Chondrocyte (in vitro differentiated cells): ENCODE results near the gene ZNF407. TPM values are rescaled to one million over a fixed set of nuclear protein-coding genes. Genes with fewer than 3 reads are reported as not detected.

ENCODE experiments used
- DNase-seq: peaks from one replicate; pipeline ENCODE4 v3.0.0; 2021; ENCODE audit warnings: mixed read lengths, low spot score
- H3K27ac Mint-ChIP-seq: one replicate; pipeline ENCODE4 v1.8.0; 2021; ENCODE audit warnings: mild to moderate bottlenecking, moderate library complexity, mixed read lengths; ENCODE audit not compliant: unreplicated experiment
- H3K27me3 Mint-ChIP-seq: 2 replicates; pipeline ENCODE4 v1.8.0; 2021; ENCODE audit warnings: low read depth, mixed read lengths
- H3K36me3 Mint-ChIP-seq: 2 replicates; pipeline ENCODE4 v1.8.0; 2021; ENCODE audit warnings: low read depth, mixed read lengths
- H3K4me1 Mint-ChIP-seq: 2 replicates; pipeline ENCODE4 v1.8.0; 2021; ENCODE audit warnings: low read depth, mild to moderate bottlenecking, mixed read lengths
- H3K4me3 Mint-ChIP-seq: one replicate; pipeline ENCODE4 v1.8.0; 2021; ENCODE audit warnings: mild to moderate bottlenecking, moderate library complexity, mixed read lengths; ENCODE audit not compliant: unreplicated experiment
- H3K9me3 Mint-ChIP-seq: 2 replicates; pipeline ENCODE4 v1.8.0; 2021; ENCODE audit warnings: low read depth, mixed read lengths
- CTCF ChIP-seq: fragments of 200-600 bp; sonication (generic); IDR thresholded peaks from 2 replicates; pipeline ENCODE4 v1.5.0; 2021; ENCODE audit warnings: antibody characterized with exemption, mild to moderate bottlenecking, moderate library complexity
- total RNA-seq: library from RNA; stranded (reverse); gene quantifications from 3 replicates; pipeline ENCODE4 v1.2.1, GENCODE V29; 2021

Gene ZNF407
- total RNA-seq, 1 donor from 2014 or later: 10.4 TPM

GRCh38 chr18:74926051-74926450 is 328.4 kb downstream of the ZNF407 start:
- no peak for DNase-seq
- no peak overlapping the region for H3K4me3 Mint-ChIP-seq

GRCh38 chr18:74928194-74928968 is 330.7 kb downstream of the ZNF407 start:
- Mint-ChIP-seq H3K36me3 (peaks cover 3% of the 10 kb centered on the region), H3K4me1 (peaks cover 21% of the 10 kb centered on the region), H3K27ac (no peak overlapping the region), H3K27me3 (no peaks in the 10 kb centered on the region), H3K9me3 (no peaks in the 10 kb centered on the region), H3K4me3 (no peak overlapping the region)
- no peak for TF ChIP-seq CTCF
- DNase-seq: no peak

More at GRCh38 chr18:74926051-74926450, 328.4 kb downstream of the ZNF407 start:
- H3K9me3 Mint-ChIP-seq: no peaks in the 10 kb centered on the region
- no peak for TF ChIP-seq CTCF
- no peaks in the 10 kb centered on the region for H3K36me3 Mint-ChIP-seq
- no peaks in the 10 kb centered on the region for H3K27me3 Mint-ChIP-seq
- H3K27ac Mint-ChIP-seq: peak overlapping the region; percentile 23
- peaks cover 19% of the 10 kb centered on the region for H3K4me1 Mint-ChIP-seq

- no peak overlapping the region for H3K4me3 Mint-ChIP-seq
- no peak for TF ChIP-seq CTCF
- DNase-seq: no peak
These were observed 331.4 kb downstream of the ZNF407 start for GRCh38 chr18:74929110-74929509.

GRCh38 chr18:74930616-74931015 is 332.9 kb downstream of the ZNF407 start:
- TF ChIP-seq CTCF: no peak
- Mint-ChIP-seq H3K27ac (no peak overlapping the region), H3K4me1 (peaks cover 19% of the 10 kb centered on the region), H3K36me3 (peaks cover 3% of the 10 kb centered on the region), H3K27me3 (no peaks in the 10 kb centered on the region), H3K9me3 (no peaks in the 10 kb centered on the region), H3K4me3 (no peak overlapping the region)
- DNase-seq: no peak

More at GRCh38 chr18:74929110-74929509, 331.4 kb downstream of the ZNF407 start:
- H3K9me3 Mint-ChIP-seq: no peaks in the 10 kb centered on the region
- H3K36me3 Mint-ChIP-seq: peaks cover 3% of the 10 kb centered on the region
- H3K4me1 Mint-ChIP-seq: peaks cover 21% of the 10 kb centered on the region
- no peaks in the 10 kb centered on the region for H3K27me3 Mint-ChIP-seq
- H3K27ac Mint-ChIP-seq: no peak overlapping the region

GRCh38 chr18:74933930-74934329 is 336.3 kb downstream of the ZNF407 start:
- no peak overlapping the region for H3K27ac Mint-ChIP-seq
- no peak for DNase-seq
- H3K9me3 Mint-ChIP-seq: no peaks in the 10 kb centered on the region
- no peak overlapping the region for H3K4me3 Mint-ChIP-seq
- peaks cover 8% of the 10 kb centered on the region for H3K4me1 Mint-ChIP-seq
- TF ChIP-seq CTCF: no peak
- no peaks in the 10 kb centered on the region for H3K27me3 Mint-ChIP-seq
- peaks cover 3% of the 10 kb centered on the region for H3K36me3 Mint-ChIP-seq
